Forelimb muscle (tissue), 1 donor: Measurements from ENCODE around the gene LRRC9. TPM values are rescaled to one million over a fixed set of nuclear protein-coding genes. Genes with fewer than 3 reads are reported as not detected.
"Not testable (repeated sequence)": the region's sequence is repeated elsewhere in the genome, so short reads cannot be mapped to it uniquely, and the experiment has no call there.

Experiments used
- DNase-seq: peaks from one replicate; pipeline ENCODE4 v3.0.0-alpha.2; 2013; ENCODE audit warnings: low read depth
- polyA plus RNA-seq: library from polyadenylated mRNA; unstranded; fragments of 120-200 nt; gene quantifications from one replicate; pipeline ENCODE4 v1.2.1, GENCODE V29; 2013; ENCODE audit not compliant: insufficient read length

The LRRC9 gene
- polyA plus RNA-seq, 1 donor, result 0.47 TPM

DNA sequence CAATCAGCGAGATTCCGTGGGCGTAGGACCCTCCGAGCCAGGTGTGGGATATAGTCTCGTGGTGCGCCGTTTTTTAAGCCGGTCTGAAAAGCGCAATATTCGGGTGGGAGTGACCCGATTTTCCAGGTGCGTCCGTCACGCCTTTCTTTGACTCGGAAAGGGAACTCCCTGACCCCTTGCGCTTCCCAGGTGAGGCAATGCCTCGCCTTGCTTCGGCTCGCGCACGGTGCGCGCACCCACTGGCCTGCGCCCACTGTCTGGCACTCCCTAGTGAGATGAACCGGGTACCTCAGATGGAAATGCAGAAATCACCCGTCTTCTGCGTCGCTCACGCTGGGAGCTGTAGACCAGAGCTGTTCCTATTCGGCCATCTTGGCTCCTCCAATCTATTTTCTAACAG is 32.2 kb downstream of the LRRC9 start:
- not testable (repeated sequence) for DNase-seq

DNA sequence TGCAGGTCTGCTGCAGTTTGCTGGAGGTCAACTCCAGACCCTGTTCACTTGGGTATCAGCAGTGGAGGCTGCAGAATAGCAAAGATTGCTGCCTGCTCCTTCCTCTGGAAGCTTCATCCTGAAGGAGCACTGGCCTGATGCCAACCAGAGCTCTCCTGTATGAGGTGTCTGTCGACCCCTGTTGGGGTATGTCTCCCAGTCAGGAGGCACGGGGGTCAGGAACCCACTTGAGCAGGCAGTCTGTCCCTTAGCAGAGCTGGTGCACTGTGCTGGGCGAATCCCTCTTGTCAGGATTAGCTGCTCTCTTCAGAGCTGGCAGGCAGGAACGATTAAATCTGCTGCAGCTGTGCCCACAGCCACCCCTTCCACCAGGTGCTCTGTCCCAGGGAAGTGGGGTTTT is 37.9 kb downstream of the LRRC9 start:
- DNase-seq, result not testable (repeated sequence)

DNA sequence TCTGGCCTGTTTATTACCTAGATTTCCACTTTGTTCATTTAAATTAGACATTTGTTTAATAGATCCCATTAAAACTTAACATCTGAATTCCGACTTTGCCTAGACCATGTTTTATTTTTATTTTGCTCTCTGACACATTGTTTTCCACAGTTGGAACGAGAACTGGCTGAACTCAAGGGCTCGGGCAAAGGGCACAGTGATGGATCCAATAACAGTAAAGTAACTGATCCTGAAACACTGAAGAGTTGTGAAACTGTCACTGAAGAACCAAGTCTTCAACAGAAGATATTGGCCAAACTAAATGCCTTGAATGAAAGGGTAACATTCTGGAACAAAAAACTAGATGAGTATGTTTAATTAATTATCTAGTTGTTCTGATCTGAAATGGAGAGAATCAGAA is 39.7 kb downstream of the LRRC9 start:
- no peak for DNase-seq

DNA sequence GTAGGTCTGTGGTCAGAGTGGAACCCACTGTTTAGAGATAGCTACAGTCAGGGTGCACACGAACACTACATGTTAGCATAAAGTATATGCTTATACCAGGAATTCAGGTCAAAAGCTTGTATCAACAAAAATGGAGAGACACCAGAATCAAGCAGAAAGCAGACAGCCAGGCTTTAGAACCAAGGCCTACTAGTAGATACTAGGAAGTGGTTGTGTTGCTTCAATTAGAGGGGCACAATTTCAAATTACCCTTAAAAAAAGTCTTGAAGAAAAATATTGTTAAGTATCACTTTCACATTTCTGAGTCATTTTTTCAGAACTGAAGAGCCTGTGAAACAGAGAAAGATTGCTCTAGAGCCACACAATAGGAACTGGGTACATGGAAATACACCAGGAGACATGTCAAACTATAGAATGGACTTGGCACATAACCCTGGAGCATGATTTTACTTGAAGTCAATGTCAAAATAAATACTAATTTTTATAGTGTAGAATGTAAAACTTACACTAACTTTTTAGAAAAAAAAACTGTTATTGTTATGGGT is 41.6 kb downstream of the LRRC9 start:
- no peak for DNase-seq

DNA sequence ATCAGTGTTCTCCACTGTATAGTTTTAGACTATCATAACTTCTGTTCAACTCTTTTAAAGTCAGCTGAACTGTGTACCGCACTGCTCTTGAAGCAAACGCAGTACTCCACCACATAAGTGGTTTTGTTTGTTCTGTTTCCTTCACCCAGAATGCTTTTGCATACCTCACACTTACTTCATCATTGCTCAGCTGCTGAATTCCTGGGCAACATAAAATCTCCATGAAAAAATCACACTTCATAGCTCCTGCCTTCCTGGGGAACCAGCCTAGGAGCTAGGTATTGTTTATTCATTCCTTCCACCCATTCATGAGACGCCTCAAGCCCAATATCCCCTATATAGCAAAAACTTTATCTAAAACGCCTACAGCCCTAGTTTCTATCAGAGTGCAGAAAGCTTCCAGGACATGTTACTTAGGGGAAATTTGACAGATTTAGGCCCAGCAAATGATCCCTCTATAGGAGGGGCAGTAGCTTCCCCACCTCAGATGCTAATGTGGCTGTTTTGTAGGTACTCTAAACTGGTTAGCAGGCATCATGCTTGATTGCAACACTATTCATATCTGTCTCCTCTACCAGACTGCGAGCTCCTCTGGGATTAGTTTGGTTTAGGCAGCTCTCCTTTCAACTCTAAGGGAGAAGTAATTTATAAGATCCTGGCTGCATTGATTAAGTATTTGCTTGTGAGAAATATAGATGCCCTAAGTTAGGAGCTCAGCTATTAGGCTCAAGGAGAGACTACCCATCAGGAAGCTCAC is 44.5 kb downstream of the LRRC9 start:
- no peak for DNase-seq

GRCh38 chr14:59969319-59969718 is 49.4 kb downstream of the LRRC9 start:
- DNase-seq, result no peak

GRCh38 chr14:59981564-59981963 is 61.6 kb downstream of the LRRC9 start:
- no peak for DNase-seq

GRCh38 chr14:59983048-59983447 is 63.1 kb downstream of the LRRC9 start:
- DNase-seq, result no peak

DNA sequence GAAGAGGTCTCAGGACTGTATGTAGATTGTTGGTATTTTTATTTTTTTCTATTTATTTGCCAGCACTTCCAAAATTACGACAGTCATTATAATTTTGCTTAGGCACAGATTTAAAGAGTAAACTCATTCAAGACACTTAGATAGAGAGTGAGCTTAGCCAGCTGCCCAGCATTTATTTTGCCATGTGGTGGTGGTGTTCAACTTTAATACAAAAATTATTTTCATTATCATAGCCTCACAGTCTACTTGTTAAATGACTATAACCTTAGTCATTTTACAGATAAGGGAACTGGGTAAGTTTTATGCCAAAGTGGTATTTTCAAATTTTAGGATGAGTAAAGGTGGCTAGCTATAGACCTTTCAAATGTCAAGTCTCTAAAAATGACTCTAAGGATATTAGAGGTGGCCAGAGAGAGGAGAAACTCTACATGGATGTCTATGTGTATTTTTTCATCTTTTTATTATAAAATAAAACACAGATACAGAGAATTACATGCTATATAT is 66.7 kb downstream of the LRRC9 start:
- DNase-seq, result no peak

DNA sequence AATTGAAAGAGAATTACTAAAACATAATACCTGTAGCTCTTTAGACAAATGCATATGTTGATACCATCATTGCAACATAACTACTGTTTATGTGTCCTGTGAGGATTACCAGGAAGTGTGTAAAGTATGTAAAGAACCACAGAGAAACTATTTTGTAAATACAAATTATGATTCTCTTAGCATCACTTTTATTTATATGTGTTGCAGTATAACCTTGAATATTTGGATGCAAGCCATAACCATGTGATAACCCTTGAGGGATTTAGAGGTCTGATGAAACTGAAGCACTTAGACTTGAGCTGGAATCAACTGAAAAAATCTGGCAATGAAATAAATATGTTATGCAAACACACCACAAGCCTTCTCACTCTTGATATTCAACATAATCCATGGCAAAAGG is 77.5 kb downstream of the LRRC9 start:
- peak; percentile 24 for DNase-seq

- DNase-seq, result no peak
Observed at GRCh38 chr14:59997966-59998365, 78.0 kb downstream of the LRRC9 start.

DNA sequence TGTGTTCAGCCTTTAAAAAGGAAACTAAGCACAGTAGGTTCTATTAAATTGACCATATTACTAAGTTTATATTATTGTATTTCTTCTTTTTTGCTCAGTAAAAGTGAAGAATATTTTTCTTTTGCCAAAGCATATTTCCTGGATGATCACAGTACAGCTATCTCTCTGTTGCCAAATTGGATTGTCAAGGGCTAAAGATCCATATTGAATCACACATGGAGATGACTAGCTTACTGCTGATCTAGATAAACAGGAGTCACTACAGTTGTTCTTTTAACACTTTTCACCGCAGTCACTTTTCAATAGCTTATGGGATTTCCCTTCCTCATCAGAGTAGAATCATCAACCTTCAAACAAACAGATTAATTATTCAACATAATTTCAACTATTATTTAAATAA is 78.6 kb downstream of the LRRC9 start:
- DNase-seq, result peak; percentile 20

DNA sequence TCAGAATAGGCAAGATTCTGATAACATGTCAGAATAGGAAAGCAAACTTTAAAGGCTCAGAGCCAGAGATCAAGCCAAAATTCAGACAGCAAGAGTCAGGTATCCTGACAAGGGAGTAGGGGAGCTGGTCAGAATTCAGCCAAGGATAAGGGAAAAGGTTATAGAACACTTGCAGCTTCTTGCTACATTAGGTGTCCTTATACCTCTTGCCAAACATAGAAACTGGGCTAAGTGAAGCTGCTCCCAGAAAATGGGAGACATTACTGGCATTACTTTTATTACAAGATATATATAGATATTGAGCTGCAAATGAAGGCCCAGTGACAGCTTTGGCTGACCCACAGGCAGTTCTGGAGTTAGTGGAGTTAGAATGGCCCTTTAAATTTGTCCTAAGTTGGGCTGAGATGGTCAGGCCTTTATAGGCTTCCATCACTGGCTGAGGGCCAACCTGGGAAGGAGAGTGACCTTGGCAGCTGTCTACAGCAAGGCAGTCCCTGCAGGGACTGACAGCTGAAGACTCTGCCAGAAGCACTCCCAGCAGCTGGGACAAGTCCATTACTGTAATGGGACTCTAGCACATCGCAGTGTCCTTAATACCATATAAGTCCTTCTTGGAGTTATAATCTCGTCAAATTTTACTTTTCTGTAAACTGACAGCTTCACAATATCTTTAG is 83.0 kb downstream of the LRRC9 start:
- peak; percentile 56 for DNase-seq

GRCh38 chr14:60003991-60004390 is 84.0 kb downstream of the LRRC9 start:
- no peak for DNase-seq

- DNase-seq, result no peak
Observed at GRCh38 chr14:60008042-60008441, 88.1 kb downstream of the LRRC9 start.

DNA sequence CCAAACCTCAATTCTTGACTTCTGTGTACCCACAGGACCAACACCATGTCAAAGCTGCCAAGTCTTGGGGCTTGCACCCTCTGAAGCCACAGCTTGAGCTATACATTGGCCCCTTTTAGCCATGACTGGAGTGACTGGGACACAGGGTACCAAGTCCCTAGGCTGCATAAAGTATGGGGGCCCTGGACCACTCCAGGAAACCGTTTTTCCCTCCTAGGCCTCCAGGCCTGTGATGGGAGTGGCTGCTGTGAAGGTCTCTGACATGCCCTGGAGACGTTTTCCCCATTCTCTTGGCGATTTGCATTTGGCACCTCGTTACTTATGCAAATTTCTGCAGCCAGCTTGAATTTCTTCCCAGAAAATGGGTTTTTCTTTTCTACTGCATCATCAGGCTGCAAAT is 90.3 kb downstream of the LRRC9 start:
- DNase-seq, result not testable (repeated sequence)

GRCh38 chr14:60014402-60014801 is 94.5 kb downstream of the LRRC9 start:
- no peak for DNase-seq

DNA sequence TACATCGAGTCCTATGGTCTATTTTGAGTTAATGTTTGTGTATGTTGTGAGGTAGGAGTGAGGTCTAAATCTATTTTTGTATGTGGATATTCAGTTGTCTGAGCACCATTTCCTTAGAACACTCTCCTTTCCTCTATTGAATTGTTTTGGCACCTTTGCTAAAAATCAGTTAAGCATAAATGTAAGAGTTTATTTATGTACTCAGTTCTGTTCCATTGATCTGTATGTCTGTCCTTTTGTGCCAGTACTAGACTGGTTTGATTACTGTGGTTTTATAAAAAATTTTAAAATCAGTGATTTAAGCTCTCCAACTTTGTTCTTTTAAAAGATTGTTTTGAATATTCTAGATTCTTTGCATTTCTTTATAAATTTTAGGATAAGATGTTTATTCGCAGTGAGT is 101.7 kb downstream of the LRRC9 start:
- no peak for DNase-seq

DNA sequence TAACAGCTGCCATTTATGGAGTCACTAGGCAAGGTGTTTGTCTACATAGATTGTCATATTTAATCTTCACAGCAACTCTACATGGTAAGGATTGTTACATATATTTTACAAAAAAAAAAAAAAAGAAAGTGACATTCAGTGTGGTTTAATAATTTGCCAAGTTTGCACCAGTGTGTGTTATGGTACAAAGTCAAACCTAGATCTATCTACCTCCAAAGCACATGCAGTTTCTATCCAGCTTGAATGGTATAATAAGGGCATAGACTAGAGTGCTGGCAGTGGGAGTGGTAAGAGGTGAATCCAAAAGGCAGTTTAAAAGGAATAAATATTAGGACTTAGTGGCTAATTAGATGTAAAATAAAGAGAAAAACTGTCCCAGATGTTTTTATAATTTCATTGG is 105.6 kb downstream of the LRRC9 start:
- DNase-seq, result no peak

DNA sequence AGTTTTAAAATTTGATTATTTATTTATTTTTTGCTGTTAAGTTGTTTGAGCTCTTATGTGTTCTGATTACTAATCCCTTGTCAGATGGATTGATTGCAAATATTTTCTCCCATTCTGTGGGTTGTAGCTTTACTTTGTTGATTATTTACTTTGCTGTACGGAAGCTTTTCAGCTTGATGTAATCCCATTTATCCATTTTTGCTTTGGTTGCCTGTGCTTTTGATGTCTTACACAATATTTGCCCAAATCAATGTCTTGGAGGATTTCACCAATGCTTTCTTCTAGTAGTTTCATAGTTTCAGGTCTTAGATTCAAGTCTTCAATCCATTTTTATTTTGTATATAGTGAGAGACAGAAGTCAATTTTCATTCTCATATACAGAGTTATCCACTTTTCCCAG is 115.2 kb downstream of the LRRC9 start:
- no peak for DNase-seq

- not testable (repeated sequence) for DNase-seq
Observed at GRCh38 chr14:60047976-60048375, 128.0 kb downstream of the LRRC9 start.

DNA sequence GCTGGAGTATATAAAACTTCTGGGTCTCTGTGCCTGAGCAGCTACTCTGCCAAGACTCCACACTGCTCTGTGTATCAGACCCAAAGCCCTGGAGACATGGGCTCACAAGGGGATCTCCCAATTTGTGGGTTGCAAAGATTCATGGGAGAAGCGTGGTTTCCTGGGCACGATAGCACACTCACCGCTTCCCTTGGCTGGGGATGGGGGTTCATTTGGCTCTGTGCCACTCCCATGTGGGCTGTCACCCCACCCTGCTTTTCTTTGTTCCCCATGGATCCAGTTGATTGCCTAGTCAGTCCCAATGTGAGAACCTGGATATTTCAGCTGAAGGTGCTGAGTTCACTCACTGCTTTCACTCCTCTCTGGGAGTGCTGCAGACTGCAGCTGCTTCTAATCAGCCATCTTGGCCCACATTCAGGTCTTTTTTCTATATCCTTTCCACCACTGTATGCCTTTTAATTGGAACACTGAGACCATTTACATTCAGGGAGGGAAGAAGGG is 131.8 kb downstream of the LRRC9 start:
- peak; percentile 52 for DNase-seq

DNA sequence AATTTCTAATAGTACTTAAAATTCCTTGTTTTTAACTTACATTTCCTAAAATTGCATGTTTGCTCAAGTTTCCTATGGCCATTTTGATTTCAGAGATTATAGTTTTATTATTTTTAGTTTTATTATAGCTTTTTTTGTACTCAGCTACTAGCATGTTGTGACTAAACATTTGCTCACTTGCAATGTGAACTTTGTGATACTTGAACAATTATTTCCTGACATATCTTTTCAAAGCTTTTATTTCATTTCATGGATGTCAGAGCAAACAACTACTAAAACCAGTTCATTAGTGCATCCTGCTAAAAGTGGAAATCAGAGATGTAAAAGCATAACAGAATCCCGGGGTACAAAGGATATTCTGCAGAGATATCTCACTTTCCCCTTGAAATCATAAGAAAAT is 138.1 kb downstream of the LRRC9 start:
- DNase-seq, result no peak
